HepG2 (cell line): ENCODE results near the gene LRRC4C. TPM values are rescaled to one million over a fixed set of nuclear protein-coding genes. Genes with fewer than 3 reads are reported as not detected.

Source experiments
- ATAC-seq: fragments of 200-7000 bp; cut with Tn5 transposase; 3 replicates; pipeline ENCODE4 v1.9.1; 2020; ENCODE audit warnings: mild to moderate bottlenecking, moderate library complexity
- BruUV-seq: library from RNA; stranded (reverse); fragments of 400-500 nt; replicated peaks from 2 replicates; lab custom pipeline; 2021; lab: Mats Ljungman, UMichigan
- CTCF ChIA-PET: fragments of 300-600 bp; formaldehyde crosslinking; extraction: SDS; loops from one replicate; lab custom pipeline; 2021; ENCODE audit warnings: low total read pairs, inconsistent platforms, low intra/inter-chr PET ratio; lab: Yijun Ruan, JAX
- POLR2A ChIA-PET: fragments of 350-600 bp; sonication (Branson Sonifier 250); formaldehyde crosslinking; loops from one replicate; lab custom pipeline; 2020; ENCODE audit warnings: antibody characterized with exemption, inconsistent platforms; lab: Yijun Ruan, JAX
- DNase-seq: peaks from one replicate; pipeline ENCODE4 v3.0.0-alpha.2; 2015; ENCODE audit warnings: low spot score
- FAIRE-seq: peaks from 3 replicates; lab custom pipeline; 2011; peaks lifted over from hg19 to GRCh38; lab: Jason Lieb, UNC
- H2AFZ ChIP-seq: one replicate; pipeline ENCODE4 v1.6.1; 2011; ENCODE audit warnings: low read length, inconsistent platforms
- H3K27ac ChIP-seq: fragments of 300-600 bp; 3 replicates; pipeline ENCODE4 v1.8.0; 2011; ENCODE audit warnings: mixed run types, mild to moderate bottlenecking, mixed read lengths, low read length, inconsistent platforms; ENCODE audit not compliant: insufficient read depth; ENCODE audit errors: extremely low read length
- H3K27me3 ChIP-seq, 2 experiments: fragments of 200-600 bp in 1 of 2; 2 replicates in 1 of 2; 3 replicates in 1 of 2; pipeline versions ENCODE4 v1.6.0 to v1.8.0; 2011; ENCODE audit warnings: low read length in 2 of 2, mild to moderate bottlenecking in 2 of 2, moderate library complexity in 2 of 2, inconsistent platforms in 1 of 2; ENCODE audit not compliant: insufficient read depth in 2 of 2, control insufficient read depth in 1 of 2
- H3K36me3 ChIP-seq, 2 experiments: fragments of 200-600 bp in 1 of 2; replicated peaks in 1 of 2; 2 replicates in 1 of 2; 3 replicates in 1 of 2; pipeline versions ENCODE4 v1.5.1 to v1.8.0; 2011; ENCODE audit warnings: low read length in 2 of 2, inconsistent platforms in 1 of 2; ENCODE audit not compliant: insufficient read depth in 2 of 2, control insufficient read depth in 1 of 2
- H3K4me1 ChIP-seq: 2 replicates; pipeline ENCODE4 v1.5.1; 2012; ENCODE audit warnings: low read length, inconsistent platforms; ENCODE audit not compliant: insufficient read depth
- H3K4me2 ChIP-seq: 2 replicates; pipeline ENCODE4 v1.6.0; 2011; ENCODE audit warnings: low read depth, low read length, inconsistent platforms
- H3K4me3 ChIP-seq, 3 experiments: fragments of 200-600 bp in 1 of 3; sonication (generic), shearing (Covaris generic) in 1 of 3; replicated peaks in 1 of 3; 2 replicates each; pipeline ENCODE4 v1.5.1; 2011 to 2016; ENCODE audit warnings: low read length in 3 of 3, inconsistent platforms in 2 of 3, low read depth in 2 of 3, mild to moderate bottlenecking in 2 of 3, control low read depth in 1 of 3, mixed read lengths in 1 of 3; ENCODE audit not compliant: insufficient read depth in 1 of 3
- H3K79me2 ChIP-seq: one replicate; pipeline ENCODE4 v1.6.1; 2011; ENCODE audit warnings: low read length, inconsistent platforms; ENCODE audit not compliant: insufficient read depth
- H3K9ac ChIP-seq: 2 replicates; pipeline ENCODE4 v1.6.0; 2011; ENCODE audit warnings: mild to moderate bottlenecking, low read depth, low read length, inconsistent platforms; ENCODE audit not compliant: insufficient read depth
- H3K9me3 ChIP-seq: 2 replicates; pipeline ENCODE4 v1.5.1; 2012; ENCODE audit warnings: mild to moderate bottlenecking, low read length
- H4K20me1 ChIP-seq: 2 replicates; pipeline ENCODE4 v1.6.0; 2011; ENCODE audit warnings: inconsistent platforms, mild to moderate bottlenecking, low read length, moderate library complexity; ENCODE audit not compliant: insufficient read depth
- CENPT ChIP-seq: sonication (generic); formaldehyde crosslinking; IDR thresholded peaks from 2 replicates; pipeline ENCODE4 v1.8.0; 2022; ENCODE audit warnings: low read depth, mild to moderate bottlenecking, moderate library complexity, missing genetic modification reagents
- ELF1 ChIP-seq: sonication (generic); formaldehyde crosslinking; IDR thresholded peaks from 2 replicates; pipeline ENCODE4 v1.4.0; 2020; ENCODE audit warnings: missing genetic modification reagents
- NBN ChIP-seq: fragments of 450-650 bp; conservative IDR thresholded peaks from 2 replicates; pipeline ENCODE4 v1.6.1; 2017
- TARDBP ChIP-seq: sonication (generic); formaldehyde crosslinking; IDR thresholded peaks from 2 replicates; pipeline ENCODE4 v1.8.0; 2022; ENCODE audit warnings: mild to moderate bottlenecking, missing genetic modification reagents
- ZIK1 ChIP-seq: sonication (generic); formaldehyde crosslinking; IDR thresholded peaks from 2 replicates; pipeline ENCODE4 v1.5.0; 2020; ENCODE audit warnings: mild to moderate bottlenecking, low read depth, missing genetic modification reagents, borderline replicate concordance
- ZKSCAN5 ChIP-seq: sonication (generic); formaldehyde crosslinking; IDR thresholded peaks from 2 replicates; pipeline ENCODE4 v1.5.1; 2020; ENCODE audit warnings: mild to moderate bottlenecking, missing genetic modification reagents
- ZNF792 ChIP-seq: IDR thresholded peaks from 2 replicates; pipeline ENCODE4 v1.6.1; 2016
- in situ Hi-C: cut with HindIII; loops from 2 replicates; pipeline ENCODE4 v1.10.0; 2017; ENCODE audit warnings: low pct_unique_long_range_greater_than_20kb; ENCODE audit not compliant: extremely low pct_ligation_motif_present
- intact Hi-C: fragments of 100-400 bp; cut with micrococcal nuclease; formaldehyde crosslinking; loops from one replicate; pipeline ENCODE4 v1.10.0; 2022; ENCODE audit not compliant: unreplicated experiment
- polyA plus RNA-seq, 8 experiments: library from polyadenylated mRNA; depleted of rRNA in 3 of 8; stranded (reverse) in 7 of 8; unstranded in 1 of 8; fragments of >200 nt; fragmentation: Illumina TruSeq in 4 of 8; extraction: Trizol in 4 of 8; gene quantifications; 2 replicates each; pipeline versions ENCODE4 v1.2.1 to v1.2.3, GENCODE V29; 2011 to 2016; ENCODE audit warnings: low read depth in 4 of 8, missing spikeins in 1 of 8, mixed read lengths in 1 of 8; ENCODE audit not compliant: insufficient read depth in 1 of 8
- total RNA-seq, 5 experiments: library from RNA; depleted of rRNA; stranded (reverse); fragments of >200 nt; fragmentation: Illumina TruSeq; extraction: Trizol; gene quantifications; 2 replicates each; pipeline ENCODE4 v1.2.3, GENCODE V29; 2016; ENCODE audit warnings: low read depth in 1 of 5
- TF ChIP-seq, protein P1 (sequence below): sonication (generic); formaldehyde crosslinking; IDR thresholded peaks from 2 replicates; pipeline ENCODE4 v1.9.0; 2021; ENCODE audit warnings: mild to moderate bottlenecking, missing genetic modification reagents
- TF ChIP-seq, protein P2 (sequence below): sonication (generic); formaldehyde crosslinking; IDR thresholded peaks from 2 replicates; pipeline ENCODE4 v1.8.0; 2022; ENCODE audit warnings: mild to moderate bottlenecking, missing genetic modification reagents; ENCODE audit not compliant: insufficient replicate concordance
- TF ChIP-seq, protein P3 (sequence below): sonication (generic); formaldehyde crosslinking; IDR thresholded peaks from 2 replicates; pipeline ENCODE4 v1.4.0; 2020; ENCODE audit warnings: missing genetic modification reagents
- TF ChIP-seq, protein P4 (sequence below): IDR thresholded peaks from 2 replicates; pipeline ENCODE4 v1.6.1; 2018; ENCODE audit warnings: missing genetic modification reagents, mild to moderate bottlenecking, missing compliant biosample characterization

LRRC4C gene
- total and polyA plus RNA-seq, 2 of the 13 experiments (the other 11 are each of a cell fraction or from before 2014, with no cell fraction given), result not detected

DNA sequence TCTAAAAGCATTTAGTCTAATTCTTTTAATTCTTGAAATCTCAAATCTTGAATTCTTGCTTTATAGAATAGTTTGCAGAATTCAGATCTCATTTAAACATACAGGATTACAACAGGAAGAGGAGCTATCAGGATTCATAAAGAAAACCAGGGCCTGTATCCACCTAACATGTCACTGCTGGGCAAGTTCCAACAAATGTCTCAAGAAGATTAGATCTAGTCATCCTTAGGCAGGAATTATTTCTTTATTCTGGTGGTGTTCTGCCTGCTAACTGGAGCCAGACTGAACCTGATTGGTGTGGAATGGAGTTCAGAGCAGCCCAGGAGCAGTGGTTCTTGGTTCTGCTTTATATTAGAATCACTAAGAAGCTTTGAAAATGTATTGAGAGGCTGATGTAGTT lies 500.7 kb downstream of the LRRC4C start:
- Histone ChIP-seq H3K36me3 (no peaks in the 10 kb centered on the region), H4K20me1 (no peaks in the 10 kb centered on the region), H3K27me3 (no peaks in the 10 kb centered on the region), H3K4me1 (no peaks in the 10 kb centered on the region), H2AFZ (no peak overlapping the region), H3K4me2 (no peak overlapping the region), H3K9ac (no peak overlapping the region), H3K79me2 (no peaks in the 10 kb centered on the region), H3K4me3 (no peak overlapping the region), H3K27ac (no peak overlapping the region), H3K9me3 (peaks cover 45% of the 10 kb centered on the region)
- TF ChIP-seq CENPT (CRISPR knock-in tag), result no peak
- TF ChIP-seq ZIK1 (CRISPR knock-in tag), result no peak
- no peak for TF ChIP-seq NBN
- TF ChIP-seq, protein P1, sequence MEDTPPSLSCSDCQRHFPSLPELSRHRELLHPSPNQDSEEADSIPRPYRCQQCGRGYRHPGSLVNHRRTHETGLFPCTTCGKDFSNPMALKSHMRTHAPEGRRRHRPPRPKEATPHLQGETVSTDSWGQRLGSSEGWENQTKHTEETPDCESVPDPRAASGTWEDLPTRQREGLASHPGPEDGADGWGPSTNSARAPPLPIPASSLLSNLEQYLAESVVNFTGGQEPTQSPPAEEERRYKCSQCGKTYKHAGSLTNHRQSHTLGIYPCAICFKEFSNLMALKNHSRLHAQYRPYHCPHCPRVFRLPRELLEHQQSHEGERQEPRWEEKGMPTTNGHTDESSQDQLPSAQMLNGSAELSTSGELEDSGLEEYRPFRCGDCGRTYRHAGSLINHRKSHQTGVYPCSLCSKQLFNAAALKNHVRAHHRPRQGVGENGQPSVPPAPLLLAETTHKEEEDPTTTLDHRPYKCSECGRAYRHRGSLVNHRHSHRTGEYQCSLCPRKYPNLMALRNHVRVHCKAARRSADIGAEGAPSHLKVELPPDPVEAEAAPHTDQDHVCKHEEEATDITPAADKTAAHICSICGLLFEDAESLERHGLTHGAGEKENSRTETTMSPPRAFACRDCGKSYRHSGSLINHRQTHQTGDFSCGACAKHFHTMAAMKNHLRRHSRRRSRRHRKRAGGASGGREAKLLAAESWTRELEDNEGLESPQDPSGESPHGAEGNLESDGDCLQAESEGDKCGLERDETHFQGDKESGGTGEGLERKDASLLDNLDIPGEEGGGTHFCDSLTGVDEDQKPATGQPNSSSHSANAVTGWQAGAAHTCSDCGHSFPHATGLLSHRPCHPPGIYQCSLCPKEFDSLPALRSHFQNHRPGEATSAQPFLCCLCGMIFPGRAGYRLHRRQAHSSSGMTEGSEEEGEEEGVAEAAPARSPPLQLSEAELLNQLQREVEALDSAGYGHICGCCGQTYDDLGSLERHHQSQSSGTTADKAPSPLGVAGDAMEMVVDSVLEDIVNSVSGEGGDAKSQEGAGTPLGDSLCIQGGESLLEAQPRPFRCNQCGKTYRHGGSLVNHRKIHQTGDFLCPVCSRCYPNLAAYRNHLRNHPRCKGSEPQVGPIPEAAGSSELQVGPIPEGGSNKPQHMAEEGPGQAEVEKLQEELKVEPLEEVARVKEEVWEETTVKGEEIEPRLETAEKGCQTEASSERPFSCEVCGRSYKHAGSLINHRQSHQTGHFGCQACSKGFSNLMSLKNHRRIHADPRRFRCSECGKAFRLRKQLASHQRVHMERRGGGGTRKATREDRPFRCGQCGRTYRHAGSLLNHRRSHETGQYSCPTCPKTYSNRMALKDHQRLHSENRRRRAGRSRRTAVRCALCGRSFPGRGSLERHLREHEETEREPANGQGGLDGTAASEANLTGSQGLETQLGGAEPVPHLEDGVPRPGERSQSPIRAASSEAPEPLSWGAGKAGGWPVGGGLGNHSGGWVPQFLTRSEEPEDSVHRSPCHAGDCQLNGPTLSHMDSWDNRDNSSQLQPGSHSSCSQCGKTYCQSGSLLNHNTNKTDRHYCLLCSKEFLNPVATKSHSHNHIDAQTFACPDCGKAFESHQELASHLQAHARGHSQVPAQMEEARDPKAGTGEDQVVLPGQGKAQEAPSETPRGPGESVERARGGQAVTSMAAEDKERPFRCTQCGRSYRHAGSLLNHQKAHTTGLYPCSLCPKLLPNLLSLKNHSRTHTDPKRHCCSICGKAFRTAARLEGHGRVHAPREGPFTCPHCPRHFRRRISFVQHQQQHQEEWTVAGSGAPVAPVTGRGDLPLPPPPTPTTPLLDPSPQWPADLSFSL, result no peak
- TF ChIP-seq ZNF792 (CRISPR knock-in tag), result no peak
- no peak for TF ChIP-seq ELF1 (CRISPR knock-in tag)
- TF ChIP-seq, protein P2, sequence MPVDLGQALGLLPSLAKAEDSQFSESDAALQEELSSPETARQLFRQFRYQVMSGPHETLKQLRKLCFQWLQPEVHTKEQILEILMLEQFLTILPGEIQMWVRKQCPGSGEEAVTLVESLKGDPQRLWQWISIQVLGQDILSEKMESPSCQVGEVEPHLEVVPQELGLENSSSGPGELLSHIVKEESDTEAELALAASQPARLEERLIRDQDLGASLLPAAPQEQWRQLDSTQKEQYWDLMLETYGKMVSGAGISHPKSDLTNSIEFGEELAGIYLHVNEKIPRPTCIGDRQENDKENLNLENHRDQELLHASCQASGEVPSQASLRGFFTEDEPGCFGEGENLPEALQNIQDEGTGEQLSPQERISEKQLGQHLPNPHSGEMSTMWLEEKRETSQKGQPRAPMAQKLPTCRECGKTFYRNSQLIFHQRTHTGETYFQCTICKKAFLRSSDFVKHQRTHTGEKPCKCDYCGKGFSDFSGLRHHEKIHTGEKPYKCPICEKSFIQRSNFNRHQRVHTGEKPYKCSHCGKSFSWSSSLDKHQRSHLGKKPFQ, result no peak
- no peak for TF ChIP-seq TARDBP (CRISPR knock-in tag)
- TF ChIP-seq, protein P3, sequence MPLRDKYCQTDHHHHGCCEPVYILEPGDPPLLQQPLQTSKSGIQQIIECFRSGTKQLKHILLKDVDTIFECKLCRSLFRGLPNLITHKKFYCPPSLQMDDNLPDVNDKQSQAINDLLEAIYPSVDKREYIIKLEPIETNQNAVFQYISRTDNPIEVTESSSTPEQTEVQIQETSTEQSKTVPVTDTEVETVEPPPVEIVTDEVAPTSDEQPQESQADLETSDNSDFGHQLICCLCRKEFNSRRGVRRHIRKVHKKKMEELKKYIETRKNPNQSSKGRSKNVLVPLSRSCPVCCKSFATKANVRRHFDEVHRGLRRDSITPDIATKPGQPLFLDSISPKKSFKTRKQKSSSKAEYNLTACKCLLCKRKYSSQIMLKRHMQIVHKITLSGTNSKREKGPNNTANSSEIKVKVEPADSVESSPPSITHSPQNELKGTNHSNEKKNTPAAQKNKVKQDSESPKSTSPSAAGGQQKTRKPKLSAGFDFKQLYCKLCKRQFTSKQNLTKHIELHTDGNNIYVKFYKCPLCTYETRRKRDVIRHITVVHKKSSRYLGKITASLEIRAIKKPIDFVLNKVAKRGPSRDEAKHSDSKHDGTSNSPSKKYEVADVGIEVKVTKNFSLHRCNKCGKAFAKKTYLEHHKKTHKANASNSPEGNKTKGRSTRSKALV (CRISPR knock-in tag), result no peak
- TF ChIP-seq ZKSCAN5 (CRISPR knock-in tag), result no peak
- TF ChIP-seq, protein P4, sequence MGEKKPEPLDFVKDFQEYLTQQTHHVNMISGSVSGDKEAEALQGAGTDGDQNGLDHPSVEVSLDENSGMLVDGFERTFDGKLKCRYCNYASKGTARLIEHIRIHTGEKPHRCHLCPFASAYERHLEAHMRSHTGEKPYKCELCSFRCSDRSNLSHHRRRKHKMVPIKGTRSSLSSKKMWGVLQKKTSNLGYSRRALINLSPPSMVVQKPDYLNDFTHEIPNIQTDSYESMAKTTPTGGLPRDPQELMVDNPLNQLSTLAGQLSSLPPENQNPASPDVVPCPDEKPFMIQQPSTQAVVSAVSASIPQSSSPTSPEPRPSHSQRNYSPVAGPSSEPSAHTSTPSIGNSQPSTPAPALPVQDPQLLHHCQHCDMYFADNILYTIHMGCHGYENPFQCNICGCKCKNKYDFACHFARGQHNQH (CRISPR knock-in tag), result no peak
- BruUV-seq, result no TSS peak
- DNase-seq, result no peak
- no peak for FAIRE-seq
- intact Hi-C loops, result no loop called here
- POLR2A ChIA-PET, result no interaction called here
- no peak for ATAC-seq
- in situ Hi-C loops, result loop anchor here (10.0 kb wide), 1 partner anchor 64 kb away; no protein-coding TSS in a partner anchor
- CTCF ChIA-PET, result no interaction called here
